HL-60 (cell line): Measurements from ENCODE around the gene COX8C.
"Not testable (repeated sequence)": the region's sequence is repeated elsewhere in the genome, so short reads cannot be mapped to it uniquely, and the experiment has no call there.

Experiments used
- DNase-seq, 2 experiments: peaks; one replicate each; pipeline ENCODE4 v3.0.0-alpha.2; 2010 to 2020; ENCODE audit warnings: low read depth in 1 of 2, low spot score in 1 of 2
- H3K27ac ChIP-seq: fragments of 250-450 bp; sonication (Bioruptor Pico); replicated peaks from 2 replicates; pipeline ENCODE4 v1.5.1; 2020; ENCODE audit warnings: mild to moderate bottlenecking, moderate library complexity
- H3K27me3 ChIP-seq: fragments of 250-450 bp; sonication (Bioruptor Pico); 2 replicates; pipeline ENCODE4 v1.5.1; 2021; ENCODE audit warnings: mild to moderate bottlenecking, moderate library complexity; ENCODE audit not compliant: insufficient read depth, poor library complexity, severe bottlenecking
- H3K4me3 ChIP-seq: replicated peaks from 2 replicates; pipeline ENCODE4 v1.5.1; 2011; ENCODE audit warnings: mild to moderate bottlenecking, control low read depth, low read length; ENCODE audit not compliant: insufficient read depth
- GABPA ChIP-seq: IDR thresholded peaks from 2 replicates; pipeline ENCODE4 v1.6.1; 2012; ENCODE audit warnings: low read depth
- POLR2AphosphoS5 ChIP-seq: IDR thresholded peaks from 2 replicates; pipeline ENCODE4 v1.6.1; 2012; ENCODE audit warnings: low read depth
- REST ChIP-seq: IDR thresholded peaks from 2 replicates; pipeline ENCODE4 v1.6.1; 2012; ENCODE audit warnings: low read depth; ENCODE audit not compliant: insufficient replicate concordance
- SPI1 ChIP-seq: IDR thresholded peaks from 2 replicates; pipeline ENCODE4 v1.6.1; 2012; ENCODE audit warnings: low read depth, mild to moderate bottlenecking, borderline replicate concordance
- TF ChIP-seq, protein P1 (sequence below): IDR thresholded peaks from one replicate; pipeline ENCODE4 v1.5.1; 2011; ENCODE audit warnings: low read length, control low read depth, inconsistent platforms; ENCODE audit not compliant: insufficient read depth

COX8C gene

DNA sequence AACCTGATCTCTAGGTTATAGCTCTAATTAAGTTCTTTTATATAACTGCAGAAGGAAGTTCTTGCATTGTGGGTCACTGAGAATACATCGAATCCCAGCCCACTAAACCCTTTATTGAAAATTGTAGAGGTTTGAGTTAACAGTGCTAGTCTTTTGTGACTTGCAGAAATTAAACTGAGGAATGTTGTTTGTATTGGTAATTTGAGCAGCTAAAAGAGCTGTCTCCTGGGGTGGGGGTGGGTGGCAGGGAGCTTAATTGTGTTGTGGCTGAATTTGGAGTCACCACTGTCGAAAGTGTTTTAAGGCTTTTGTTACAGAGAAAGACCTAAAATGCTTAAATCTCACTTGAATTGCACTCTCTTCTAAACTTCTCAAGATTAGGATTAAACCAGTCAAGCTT lies 3.2 kb upstream of the COX8C start:
- Histone ChIP-seq H3K27ac (no peak overlapping the region), H3K27me3 (no peaks in the 10 kb centered on the region), H3K4me3 (no peak overlapping the region)
- DNase-seq, result no peak
- TF ChIP-seq POLR2AphosphoS5 (no peak), GABPA (no peak), SPI1 (no peak), REST (no peak)
- TF ChIP-seq, protein P1, sequence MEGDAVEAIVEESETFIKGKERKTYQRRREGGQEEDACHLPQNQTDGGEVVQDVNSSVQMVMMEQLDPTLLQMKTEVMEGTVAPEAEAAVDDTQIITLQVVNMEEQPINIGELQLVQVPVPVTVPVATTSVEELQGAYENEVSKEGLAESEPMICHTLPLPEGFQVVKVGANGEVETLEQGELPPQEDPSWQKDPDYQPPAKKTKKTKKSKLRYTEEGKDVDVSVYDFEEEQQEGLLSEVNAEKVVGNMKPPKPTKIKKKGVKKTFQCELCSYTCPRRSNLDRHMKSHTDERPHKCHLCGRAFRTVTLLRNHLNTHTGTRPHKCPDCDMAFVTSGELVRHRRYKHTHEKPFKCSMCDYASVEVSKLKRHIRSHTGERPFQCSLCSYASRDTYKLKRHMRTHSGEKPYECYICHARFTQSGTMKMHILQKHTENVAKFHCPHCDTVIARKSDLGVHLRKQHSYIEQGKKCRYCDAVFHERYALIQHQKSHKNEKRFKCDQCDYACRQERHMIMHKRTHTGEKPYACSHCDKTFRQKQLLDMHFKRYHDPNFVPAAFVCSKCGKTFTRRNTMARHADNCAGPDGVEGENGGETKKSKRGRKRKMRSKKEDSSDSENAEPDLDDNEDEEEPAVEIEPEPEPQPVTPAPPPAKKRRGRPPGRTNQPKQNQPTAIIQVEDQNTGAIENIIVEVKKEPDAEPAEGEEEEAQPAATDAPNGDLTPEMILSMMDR, result no peak

GRCh38 chr14:93347850-93348249 lies 868 bp downstream of the COX8C start:
- no peak overlapping the region for H3K4me3 ChIP-seq
- H3K27ac ChIP-seq, result no peak overlapping the region
- no peak for DNase-seq
- no peaks in the 10 kb centered on the region for H3K27me3 ChIP-seq
- no peak for TF ChIP-seq SPI1
- no peak for TF ChIP-seq GABPA
- TF ChIP-seq POLR2AphosphoS5, result no peak
- no peak for TF ChIP-seq REST
- TF ChIP-seq, protein P1, result no peak

- no peak overlapping the region for H3K27ac ChIP-seq
- TF ChIP-seq GABPA, result no peak
- no peak for TF ChIP-seq SPI1
- no peak for TF ChIP-seq REST
- no peak for TF ChIP-seq POLR2AphosphoS5
- TF ChIP-seq, protein P1, result no peak
- no peak for DNase-seq
- no peaks in the 10 kb centered on the region for H3K27me3 ChIP-seq
- H3K4me3 ChIP-seq, result no peak overlapping the region
Observed at GRCh38 chr14:93348292-93348691, 1.3 kb downstream of the COX8C start.

DNA sequence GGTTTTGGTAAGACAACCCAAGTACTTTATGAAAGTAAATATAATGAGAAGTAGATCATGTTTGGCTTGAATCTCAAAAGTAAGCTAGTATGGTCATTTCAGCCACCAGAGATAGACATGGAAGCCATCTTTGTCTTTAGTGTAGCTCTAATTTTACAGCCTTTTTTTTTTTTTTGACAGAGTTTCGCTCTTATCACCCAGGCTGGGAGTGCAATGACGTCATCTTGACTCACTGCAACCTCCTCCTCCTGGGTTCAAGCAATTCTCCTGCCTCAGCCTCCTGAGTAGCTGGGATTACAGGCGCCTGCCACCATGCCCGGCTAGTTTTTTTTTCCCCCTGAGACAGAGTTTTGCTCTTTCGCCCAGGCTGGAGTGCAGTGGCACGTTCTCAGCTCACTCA lies 7.9 kb downstream of the COX8C start:
- not testable (repeated sequence) for H3K27ac ChIP-seq, DNase-seq, H3K27me3 ChIP-seq, H3K4me3 ChIP-seq
